Measurements from ENCODE around the gene PLEK.

PLEK gene

DNA sequence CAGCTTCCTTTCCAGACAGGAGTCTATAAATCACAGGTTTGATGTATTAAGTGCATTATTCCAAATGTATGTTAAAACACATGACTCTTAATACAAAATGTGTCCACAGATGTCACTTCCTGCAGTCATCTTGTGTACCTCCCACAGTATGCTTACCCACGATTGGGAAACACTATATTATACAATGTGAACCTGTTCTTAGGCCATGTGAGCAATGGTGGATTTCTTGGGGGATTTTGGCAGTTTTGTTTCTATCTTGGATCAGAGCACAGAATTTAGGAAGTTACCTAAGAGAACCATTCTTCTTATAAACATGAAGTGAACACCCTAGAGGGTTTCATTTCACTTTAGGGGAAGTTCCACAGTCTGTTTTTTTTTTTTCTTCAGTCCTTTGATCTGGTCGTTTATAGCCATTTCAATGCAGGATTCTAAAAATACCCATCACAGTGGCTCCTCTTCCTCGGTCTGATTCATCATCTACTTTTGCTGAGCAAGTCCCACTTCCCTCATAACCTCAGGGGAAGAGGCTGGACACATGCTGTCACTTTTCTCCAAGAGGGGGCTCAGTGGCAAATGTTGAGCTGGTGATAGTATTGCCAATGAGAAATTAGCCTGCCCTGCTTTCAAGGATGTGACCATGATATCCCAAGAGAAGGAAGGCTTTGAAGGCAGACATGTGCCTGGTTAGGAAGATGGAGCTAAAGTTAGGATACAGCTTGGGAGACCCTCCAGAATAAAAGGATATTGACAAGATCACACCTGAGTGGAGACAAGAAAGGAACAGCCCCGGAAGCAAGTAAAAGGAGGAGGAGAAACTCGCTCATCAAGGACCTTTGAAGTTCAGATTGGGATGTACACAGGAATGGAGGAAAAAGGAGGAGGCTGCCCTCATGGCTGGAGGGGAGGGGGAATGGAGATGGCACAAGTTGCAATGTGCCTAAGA lies 22.6 kb downstream of the PLEK start:
- in situ Hi-C loops (cut with HindIII; ENCODE audit: low sequenced_read_pairs), result no loop called here
- no peak for DNase-seq (ENCODE audit: low read depth)
- TF ChIP-seq, protein P1, sequence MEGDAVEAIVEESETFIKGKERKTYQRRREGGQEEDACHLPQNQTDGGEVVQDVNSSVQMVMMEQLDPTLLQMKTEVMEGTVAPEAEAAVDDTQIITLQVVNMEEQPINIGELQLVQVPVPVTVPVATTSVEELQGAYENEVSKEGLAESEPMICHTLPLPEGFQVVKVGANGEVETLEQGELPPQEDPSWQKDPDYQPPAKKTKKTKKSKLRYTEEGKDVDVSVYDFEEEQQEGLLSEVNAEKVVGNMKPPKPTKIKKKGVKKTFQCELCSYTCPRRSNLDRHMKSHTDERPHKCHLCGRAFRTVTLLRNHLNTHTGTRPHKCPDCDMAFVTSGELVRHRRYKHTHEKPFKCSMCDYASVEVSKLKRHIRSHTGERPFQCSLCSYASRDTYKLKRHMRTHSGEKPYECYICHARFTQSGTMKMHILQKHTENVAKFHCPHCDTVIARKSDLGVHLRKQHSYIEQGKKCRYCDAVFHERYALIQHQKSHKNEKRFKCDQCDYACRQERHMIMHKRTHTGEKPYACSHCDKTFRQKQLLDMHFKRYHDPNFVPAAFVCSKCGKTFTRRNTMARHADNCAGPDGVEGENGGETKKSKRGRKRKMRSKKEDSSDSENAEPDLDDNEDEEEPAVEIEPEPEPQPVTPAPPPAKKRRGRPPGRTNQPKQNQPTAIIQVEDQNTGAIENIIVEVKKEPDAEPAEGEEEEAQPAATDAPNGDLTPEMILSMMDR (IDR thresholded peaks at IDR 0.05; ENCODE audit: low read depth, low read length, missing control alignments), result no peak
- no peak overlapping the region for H3K4me3 ChIP-seq (ENCODE audit: low read depth, low read length)

DNA sequence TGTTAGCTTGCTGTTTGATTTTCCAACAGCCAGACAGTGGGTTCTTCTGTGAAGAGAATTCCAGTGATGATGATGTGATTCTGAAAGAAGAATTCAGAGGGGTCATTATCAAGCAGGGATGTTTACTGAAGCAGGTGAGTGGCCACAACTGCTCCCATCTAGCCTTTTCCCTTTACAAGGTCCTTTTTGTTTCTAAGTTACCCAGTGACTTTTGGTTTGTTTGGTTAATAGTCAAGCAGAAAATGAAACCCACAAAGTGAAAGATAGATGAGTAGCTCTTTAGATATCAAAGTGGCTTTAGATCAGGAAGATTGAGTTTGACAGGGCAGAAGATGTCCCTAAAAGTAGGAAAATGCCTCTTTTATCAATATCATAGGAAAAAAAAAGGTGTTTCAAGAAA lies 23.3 kb downstream of the PLEK start:
- no peak overlapping the region for H3K4me3 ChIP-seq (ENCODE audit: low read depth, low read length)
- TF ChIP-seq, protein P1 (IDR thresholded peaks at IDR 0.05; ENCODE audit: low read depth, low read length, missing control alignments), result no peak
- DNase-seq (ENCODE audit: low read depth), result no peak
- in situ Hi-C loops (cut with HindIII; ENCODE audit: low sequenced_read_pairs), result no loop called here

DNA sequence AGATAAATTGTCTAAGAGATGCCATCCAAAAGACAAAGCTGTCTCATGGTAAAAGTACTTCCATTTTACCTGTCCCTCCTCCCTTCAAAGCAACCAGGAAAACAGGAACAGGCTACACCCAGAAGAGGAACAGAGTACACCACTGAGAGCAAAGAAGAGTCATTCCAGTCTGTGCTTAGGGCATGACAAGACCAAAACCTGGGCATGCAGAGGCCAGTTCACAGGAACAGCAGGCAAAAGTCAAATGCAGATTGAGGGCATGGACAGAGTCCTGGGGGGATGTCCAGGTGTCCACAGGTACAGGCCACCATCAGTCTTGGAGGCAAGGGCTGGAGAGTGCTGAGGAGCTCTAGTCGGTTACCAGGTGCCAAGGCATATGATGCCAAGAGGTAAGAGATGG lies 23.7 kb downstream of the PLEK start:
- TF ChIP-seq, protein P1 (IDR thresholded peaks at IDR 0.05; ENCODE audit: low read depth, low read length, missing control alignments), result no peak
- in situ Hi-C loops (cut with HindIII; ENCODE audit: low sequenced_read_pairs), result no loop called here
- no peak for DNase-seq (ENCODE audit: low read depth)
- no peak overlapping the region for H3K4me3 ChIP-seq (ENCODE audit: low read depth, low read length)

DNA sequence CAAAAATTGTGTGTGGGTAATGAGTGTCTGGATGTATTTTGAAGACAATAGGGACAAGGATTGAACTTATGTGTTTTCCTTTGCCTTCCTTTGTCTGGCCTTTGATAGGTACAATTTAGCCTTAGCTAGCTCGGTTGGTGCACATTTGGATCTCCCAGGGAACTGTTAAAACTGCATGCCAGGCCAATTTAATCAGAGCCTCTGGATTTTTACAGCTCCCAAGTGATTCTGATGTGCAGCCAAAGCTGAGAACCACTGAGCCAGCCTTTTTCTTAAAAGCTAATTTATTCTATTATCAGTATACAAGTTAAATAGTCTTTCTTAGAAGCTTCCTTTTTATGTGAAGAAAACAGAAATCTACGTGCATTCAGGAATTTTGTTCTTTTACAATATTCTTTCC lies 25.0 kb downstream of the PLEK start:
- TF ChIP-seq, protein P1 (IDR thresholded peaks at IDR 0.05; ENCODE audit: low read depth, low read length, missing control alignments), result no peak
- in situ Hi-C loops (cut with HindIII; ENCODE audit: low sequenced_read_pairs), result no loop called here
- DNase-seq (ENCODE audit: low read depth), result no peak
- no peak overlapping the region for H3K4me3 ChIP-seq (ENCODE audit: low read depth, low read length)

DNA sequence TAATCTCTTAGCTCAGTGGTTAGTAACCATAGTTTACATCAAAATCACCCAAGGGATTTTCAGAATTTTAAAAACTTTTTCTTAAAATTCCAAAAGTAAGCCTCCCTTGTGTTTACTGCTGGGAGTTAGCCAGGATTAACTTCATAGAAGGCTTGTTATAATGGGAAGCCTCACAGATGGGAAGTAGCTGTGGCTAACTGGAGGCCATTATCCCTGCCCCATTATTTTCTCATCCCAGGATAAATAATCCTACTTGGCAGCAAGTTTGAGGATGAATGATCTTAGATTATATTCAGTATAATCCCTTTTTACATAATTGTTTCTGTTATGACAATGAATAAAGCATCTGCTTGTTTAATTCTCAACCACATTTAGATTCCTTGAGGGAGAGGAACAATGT lies 25.5 kb downstream of the PLEK start:
- in situ Hi-C loops (cut with HindIII; ENCODE audit: low sequenced_read_pairs), result no loop called here
- no peak for DNase-seq (ENCODE audit: low read depth)
- TF ChIP-seq, protein P1 (IDR thresholded peaks at IDR 0.05; ENCODE audit: low read depth, low read length, missing control alignments), result no peak
- H3K4me3 ChIP-seq (ENCODE audit: low read depth, low read length), result no peak overlapping the region

DNA sequence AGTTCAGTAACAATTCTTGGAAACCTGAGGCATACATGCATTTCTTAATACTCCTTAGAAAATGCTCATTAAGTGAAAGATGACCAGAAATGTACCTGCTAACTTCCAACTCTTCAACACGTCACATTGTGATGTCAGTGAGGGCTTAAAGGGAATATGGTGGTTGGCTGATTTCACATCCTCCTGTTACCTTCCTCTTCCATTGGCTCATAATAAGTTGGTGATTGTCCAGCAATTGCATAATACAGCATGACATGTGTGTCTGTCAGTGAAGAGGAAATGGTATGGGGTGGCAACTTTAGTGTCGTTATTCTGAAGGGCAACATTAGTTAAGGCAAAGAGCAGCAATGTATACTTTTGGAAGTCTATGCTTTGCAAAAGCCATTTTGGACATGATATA lies 26.0 kb downstream of the PLEK start:
- TF ChIP-seq, protein P1 (IDR thresholded peaks at IDR 0.05; ENCODE audit: low read depth, low read length, missing control alignments), result no peak
- no peak overlapping the region for H3K4me3 ChIP-seq (ENCODE audit: low read depth, low read length)
- in situ Hi-C loops (cut with HindIII; ENCODE audit: low sequenced_read_pairs), result no loop called here
- DNase-seq (ENCODE audit: low read depth), result no peak
